DMS114 treated with DMSO at 0.1 percent for 48 hours (cell line): ENCODE results near the gene SMPD2.

ENCODE experiments used
- DNase-seq: peaks from one replicate; lab custom pipeline; 2025; ENCODE audit not compliant: unreplicated experiment; lab: John Stamatoyannopoulos, UW

Gene SMPD2

GRCh38 chr6:109440331-109441068 lies at the start of gene SMPD2, which contains the start of gene PPIL6:
TSS of gene SMPD2 (plus strand) at chr6:109440724. CDS start at chr6:109441122, 398 bp downstream.
TSS of gene PPIL6 (minus strand) at chr6:109440628. CDS start at chr6:109440590, 38 bp downstream.
- DNase-seq, result peak; percentile 59

GRCh38 chr6:109393157-109393885 lies 47.2 kb upstream of the SMPD2 start:
- no peak for DNase-seq

- DNase-seq, result no peak
Measured at GRCh38 chr6:109393886-109394281, 46.6 kb upstream of the SMPD2 start.

- no peak for DNase-seq
Measured at GRCh38 chr6:109396046-109396718, 44.3 kb upstream of the SMPD2 start.

GRCh38 chr6:109397020-109397419 lies 43.5 kb upstream of the SMPD2 start:
- DNase-seq, result no peak

- DNase-seq, result no peak
Measured at GRCh38 chr6:109406196-109406595, 34.3 kb upstream of the SMPD2 start.

GRCh38 chr6:109411034-109411433 lies 29.5 kb upstream of the SMPD2 start:
- no peak for DNase-seq

- DNase-seq, result no peak
Measured at GRCh38 chr6:109417646-109418045, 22.9 kb upstream of the SMPD2 start.

GRCh38 chr6:109420751-109421150 lies 19.8 kb upstream of the SMPD2 start:
- DNase-seq, result no peak

- no peak for DNase-seq
Measured at GRCh38 chr6:109421184-109421583, 19.3 kb upstream of the SMPD2 start.

- DNase-seq, result no peak
Measured at GRCh38 chr6:109424946-109425345, 15.6 kb upstream of the SMPD2 start.

- no peak for DNase-seq
Measured at GRCh38 chr6:109428889-109429477, 11.5 kb upstream of the SMPD2 start.

- no peak for DNase-seq
Measured at GRCh38 chr6:109429496-109429895, 11.0 kb upstream of the SMPD2 start.

GRCh38 chr6:109434456-109434855 lies 6.1 kb upstream of the SMPD2 start:
- DNase-seq, result no peak

GRCh38 chr6:109436041-109436440 lies 4.5 kb upstream of the SMPD2 start:
- DNase-seq, result no peak

- DNase-seq, result peak; percentile 21
Measured at GRCh38 chr6:109441069-109441816, 719 bp downstream of the SMPD2 start.

GRCh38 chr6:109442393-109442924 lies 1.9 kb downstream of the SMPD2 start:
- no peak for DNase-seq

GRCh38 chr6:109443425-109443950 lies 3.0 kb downstream of the SMPD2 start:
- no peak for DNase-seq

- DNase-seq, result no peak
Measured at GRCh38 chr6:109445382-109445781, 4.9 kb downstream of the SMPD2 start.

GRCh38 chr6:109446072-109446471 lies 5.5 kb downstream of the SMPD2 start:
- DNase-seq, result no peak
